ENCODE results near the gene MOCS1.

Gene MOCS1

GRCh38 chr6:39947611-39948068 is 13.4 kb upstream of the MOCS1 start:
- no peak for DNase-seq

GRCh38 chr6:39945626-39946025 is 11.4 kb upstream of the MOCS1 start:
- no peak for DNase-seq

- DNase-seq, result no peak
Observed at GRCh38 chr6:39942903-39943580, 8.8 kb upstream of the MOCS1 start.

GRCh38 chr6:39941820-39942219 is 7.6 kb upstream of the MOCS1 start:
- DNase-seq, result no peak

- DNase-seq, result no peak
Observed at GRCh38 chr6:39941138-39941537, 6.9 kb upstream of the MOCS1 start.

GRCh38 chr6:39938773-39939654 is 4.8 kb upstream of the MOCS1 start:
- DNase-seq, result no peak

- DNase-seq, result no peak
Observed at GRCh38 chr6:39937686-39938333, 3.5 kb upstream of the MOCS1 start.

- no peak for DNase-seq
Observed at GRCh38 chr6:39936857-39937256, 2.6 kb upstream of the MOCS1 start.

- no peak for DNase-seq
Observed at GRCh38 chr6:39935241-39935640, 979 bp upstream of the MOCS1 start.

- DNase-seq, result no peak
Observed at GRCh38 chr6:39933669-39934130, 562 bp downstream of the MOCS1 start.

GRCh38 chr6:39932386-39932910 is 1.8 kb downstream of the MOCS1 start:
- DNase-seq, result no peak

GRCh38 chr6:39931607-39932006 is 2.7 kb downstream of the MOCS1 start:
- no peak for DNase-seq

- DNase-seq, result no peak
Observed at GRCh38 chr6:39930540-39930939, 3.7 kb downstream of the MOCS1 start.

- no peak for DNase-seq
Observed at GRCh38 chr6:39929733-39930461, 4.4 kb downstream of the MOCS1 start.

- no peak for DNase-seq
Observed at GRCh38 chr6:39929039-39929732, 5.1 kb downstream of the MOCS1 start.

GRCh38 chr6:39927159-39927558 is 7.1 kb downstream of the MOCS1 start:
- no peak for DNase-seq

- DNase-seq, result no peak
Observed at GRCh38 chr6:39926668-39927067, 7.6 kb downstream of the MOCS1 start.

GRCh38 chr6:39925931-39926290 is 8.4 kb downstream of the MOCS1 start:
- no peak for DNase-seq

- no peak for DNase-seq
Observed at GRCh38 chr6:39925191-39925930, 8.9 kb downstream of the MOCS1 start.

GRCh38 chr6:39924283-39924682 is 10.0 kb downstream of the MOCS1 start:
- DNase-seq, result no peak

- DNase-seq, result no peak
Observed at GRCh38 chr6:39923861-39924260, 10.4 kb downstream of the MOCS1 start.

All from SHP77 (cell line).